Stomach smooth muscle (tissue), 2 donors: Measurements from ENCODE around the gene PSG1.

Experiments used
- H3K27ac ChIP-seq: one replicate; pipeline ENCODE4 v1.7.0; 2013; ENCODE audit warnings: mild to moderate bottlenecking, low read length, inconsistent platforms
- H3K27me3 ChIP-seq, 2 donors: one replicate each; pipeline ENCODE4 v1.7.0; 2013; ENCODE audit warnings: low read length in 2 of 2; ENCODE audit not compliant: insufficient read depth in 2 of 2, control insufficient read depth in 1 of 2
- H3K36me3 ChIP-seq, 2 donors: one replicate each; pipeline ENCODE4 v1.7.0; 2013; ENCODE audit warnings: low read length in 2 of 2; ENCODE audit not compliant: control insufficient read depth in 2 of 2, insufficient read depth in 2 of 2
- H3K4me1 ChIP-seq: one replicate; pipeline ENCODE4 v1.7.0; 2013; ENCODE audit warnings: low read length; ENCODE audit not compliant: control insufficient read depth, insufficient read depth
- H3K4me3 ChIP-seq, 2 donors: one replicate each; pipeline ENCODE4 v1.7.0; 2013; ENCODE audit warnings: low read length in 2 of 2
- H3K9ac ChIP-seq, 2 donors: one replicate each; pipeline ENCODE4 v1.7.0; 2013; ENCODE audit warnings: low read length in 2 of 2, mild to moderate bottlenecking in 1 of 2
- H3K9me3 ChIP-seq, 2 donors: one replicate each; pipeline ENCODE4 v1.7.0; 2013; ENCODE audit warnings: low read length in 2 of 2; ENCODE audit not compliant: control insufficient read depth in 2 of 2
- donor health status: healthy.
- donor health status: Pancreatic carcinoma.

Gene PSG1

DNA sequence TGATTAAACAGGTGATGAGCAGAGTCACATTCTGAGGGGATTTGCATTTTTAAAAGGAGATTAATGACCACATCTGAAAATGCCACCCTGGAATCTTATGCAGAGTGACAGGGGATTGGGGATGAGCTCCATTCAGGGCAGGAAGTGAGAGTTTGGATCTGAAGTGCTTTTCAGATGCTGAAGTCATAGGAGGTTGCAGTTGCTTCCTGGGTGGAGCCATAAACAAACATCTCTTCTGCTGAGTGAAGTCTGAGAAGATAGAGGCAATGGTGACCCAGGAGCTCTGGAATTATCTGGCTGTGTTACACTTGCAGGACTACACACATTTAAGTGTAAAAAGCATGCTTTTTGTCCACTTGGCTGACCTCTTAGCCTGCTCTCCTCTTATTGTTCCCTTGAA is 62.6 kb downstream of the PSG1 start:
- no peaks in the 10 kb centered on the region for H3K9me3 ChIP-seq
- no peaks in the 10 kb centered on the region for H3K36me3 ChIP-seq
- H3K9ac ChIP-seq, result no peak overlapping the region
- H3K27me3 ChIP-seq, result no peaks in the 10 kb centered on the region
- H3K27ac ChIP-seq, result no peak overlapping the region
- H3K4me1 ChIP-seq, result no peaks in the 10 kb centered on the region
- H3K4me3 ChIP-seq, result no peak overlapping the region
